NOMO-1 treated with DMSO at 0.1 percent for 48 hours (cell line): ENCODE data around the gene PFDN4.

Source experiments
- DNase-seq: peaks from one replicate; lab custom pipeline; 2025; ENCODE audit not compliant: unreplicated experiment; lab: John Stamatoyannopoulos, UW

PFDN4 gene

DNA sequence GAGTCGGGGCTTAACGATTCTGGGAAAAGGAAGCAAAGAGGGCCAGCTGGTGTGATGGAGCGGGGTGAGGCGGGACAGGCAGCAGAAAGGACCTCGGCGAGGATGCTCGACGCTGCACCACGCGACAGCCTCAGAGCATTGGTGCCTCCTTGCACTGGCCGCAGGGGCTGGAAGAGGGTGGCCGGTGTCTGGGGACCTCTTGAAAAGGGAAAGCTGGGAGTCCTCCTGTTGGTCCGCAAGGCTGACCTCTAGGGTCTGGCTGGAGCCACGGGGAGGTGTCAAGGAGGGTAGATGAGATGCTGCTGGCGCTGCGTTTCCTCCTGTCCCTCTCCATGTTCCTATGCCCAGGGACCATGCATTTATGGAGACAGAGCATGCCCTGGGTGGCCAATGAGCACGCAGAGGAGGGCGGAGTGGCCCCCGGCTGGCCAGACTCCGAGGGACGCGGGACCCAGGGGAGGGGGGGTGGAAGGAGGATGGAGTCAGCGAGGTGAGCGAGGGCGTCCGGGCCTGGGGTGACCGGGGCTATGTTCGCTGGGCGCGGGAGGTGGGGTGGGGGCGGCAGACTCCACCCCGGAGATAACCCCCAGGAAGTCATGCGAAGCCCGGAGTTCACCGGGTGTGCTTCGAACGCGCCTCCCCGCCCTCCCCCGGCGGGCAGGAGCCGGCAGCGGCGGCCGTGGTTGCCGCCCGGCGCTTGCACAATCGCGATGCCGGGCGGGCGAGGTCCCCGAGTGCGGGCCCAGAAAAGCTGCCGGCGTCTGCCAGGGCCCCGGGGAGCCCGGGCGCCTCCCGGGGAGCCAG lies 34.0 kb upstream of the PFDN4 start, which contains the start of gene CYP24A1:
CYP24A1 (minus strand) TSS at position 334 of the 804 bp plus-strand sequence. CDS start 407 bp downstream, outside the sequence.
- peak; percentile 18 for DNase-seq

DNA sequence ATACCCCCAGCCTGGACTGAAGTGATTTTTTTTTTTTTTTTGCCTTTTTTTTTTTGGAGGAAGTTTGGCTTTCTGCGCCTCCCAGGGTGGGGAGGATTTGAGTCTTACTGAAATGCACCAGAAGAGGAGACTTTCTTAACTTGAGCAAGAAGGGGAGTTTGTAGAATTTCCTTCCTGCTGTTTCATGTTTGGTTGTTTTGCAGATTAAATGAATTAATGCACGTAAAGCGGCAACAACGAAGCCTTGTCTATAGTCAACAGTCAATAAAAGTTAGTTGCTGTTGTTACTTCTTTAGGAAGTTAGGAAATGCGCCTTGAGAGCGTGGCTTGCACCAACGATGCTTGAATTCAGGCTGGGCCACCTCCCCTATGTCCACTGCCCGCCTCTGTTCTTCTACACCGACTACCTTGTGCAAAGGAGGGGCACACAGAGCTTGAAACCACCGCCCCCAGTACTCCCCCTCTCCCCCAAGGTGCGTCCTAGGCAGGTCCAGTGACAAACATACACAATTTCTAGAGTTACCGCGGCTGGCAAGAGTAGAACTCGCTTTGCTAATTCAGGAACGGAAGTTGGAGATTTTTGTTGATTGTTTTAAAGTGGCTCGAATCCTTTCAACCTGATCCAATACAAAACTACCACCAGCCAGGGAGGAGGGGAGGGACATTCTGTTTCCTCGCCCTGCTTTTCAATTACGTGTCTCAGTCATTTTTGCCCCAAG lies 33.3 kb upstream of the PFDN4 start:
- peak; percentile 18 for DNase-seq

DNA sequence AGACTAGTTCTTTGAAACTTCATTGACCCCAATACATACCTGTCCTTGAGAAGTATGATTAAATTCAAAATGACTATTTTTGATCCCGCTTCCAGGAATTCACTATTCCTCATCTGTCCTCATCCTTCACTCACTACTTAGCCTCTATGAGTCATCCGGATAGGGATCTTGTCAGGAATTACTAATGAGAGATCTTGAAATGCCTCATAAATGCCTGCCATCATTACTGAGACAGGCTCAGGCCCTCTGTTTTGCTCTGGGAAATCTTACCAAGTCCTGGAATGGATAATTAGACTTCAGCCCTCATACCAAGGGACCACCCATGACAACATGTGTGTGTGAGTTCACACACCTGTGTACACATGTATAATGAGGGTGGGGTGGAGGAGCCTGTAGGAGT lies 31.3 kb upstream of the PFDN4 start:
- DNase-seq = no peak

DNA sequence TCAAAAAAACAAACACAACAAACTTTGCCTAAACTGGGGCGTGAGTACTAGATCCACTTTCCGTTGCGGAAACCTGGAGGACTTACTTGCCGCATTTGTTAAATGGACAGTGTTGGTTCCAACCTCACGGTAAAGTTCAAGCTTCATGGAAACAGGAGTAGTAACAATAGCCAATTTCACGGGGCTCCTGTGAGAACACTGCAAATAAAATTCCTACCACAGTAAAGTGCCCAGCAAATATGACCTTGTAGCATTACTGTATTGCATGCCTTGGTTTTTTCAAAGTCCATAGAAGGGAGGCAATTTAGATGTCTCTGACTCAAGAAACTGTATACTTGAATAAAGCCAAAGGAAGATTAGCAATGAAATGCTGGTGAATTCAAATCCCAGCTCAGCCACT lies 30.5 kb upstream of the PFDN4 start:
- DNase-seq = no peak

DNA sequence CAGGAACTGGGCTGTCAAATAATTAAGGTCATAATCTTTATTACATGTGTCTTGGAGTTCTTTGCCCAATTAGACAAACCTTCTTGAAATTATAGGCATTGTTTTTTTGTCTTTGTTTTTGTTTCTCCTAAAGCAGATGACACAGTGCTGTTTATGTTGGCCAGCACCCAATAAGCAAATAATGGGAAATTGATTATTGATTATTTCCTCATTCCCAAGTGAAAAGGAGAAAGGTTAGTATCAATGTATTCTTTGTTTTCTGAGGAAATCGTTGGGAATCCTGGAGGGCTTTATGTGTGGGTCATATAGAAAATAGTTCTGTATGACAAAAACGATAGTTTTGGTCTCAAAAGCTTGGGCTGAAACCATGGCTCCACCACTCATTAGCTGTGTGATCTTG lies 29.6 kb upstream of the PFDN4 start:
- no peak for DNase-seq

DNA sequence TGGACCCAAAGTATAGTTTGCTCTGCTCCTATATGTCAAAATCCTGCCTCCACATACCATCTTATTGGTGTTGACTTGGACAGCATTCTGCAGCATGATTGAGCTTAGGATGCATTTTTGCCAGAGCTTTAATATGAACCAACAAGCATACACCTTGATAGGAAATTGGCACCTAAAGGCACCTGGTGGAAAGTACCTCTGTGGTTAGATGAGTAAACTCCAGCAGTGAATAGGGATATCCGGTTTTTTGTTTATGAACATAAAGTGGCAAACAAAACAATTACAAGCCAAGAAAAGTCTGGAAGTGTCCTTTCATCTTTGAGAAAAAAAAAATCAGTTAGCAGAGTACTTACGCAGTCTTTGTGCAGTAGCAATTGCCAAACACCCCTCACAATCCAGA lies 27.9 kb upstream of the PFDN4 start:
- no peak for DNase-seq

DNA sequence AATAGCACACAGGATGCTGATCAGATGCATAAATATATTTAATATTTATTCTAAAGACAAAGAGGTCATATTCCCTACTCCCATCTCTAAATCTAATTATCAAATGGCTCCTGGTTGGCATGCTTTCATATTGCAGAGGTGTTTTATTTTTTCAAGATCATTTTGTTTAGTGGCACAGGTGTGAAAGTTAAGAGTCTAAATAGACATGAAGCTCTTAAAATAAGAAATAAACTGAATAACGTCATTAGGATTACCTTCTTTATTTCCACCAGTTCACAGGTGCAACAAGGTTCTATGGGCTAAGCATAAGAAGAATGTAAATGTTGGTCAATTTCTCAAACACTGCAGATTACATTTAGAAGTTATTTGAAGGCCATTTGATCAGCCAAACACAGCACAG lies 27.0 kb upstream of the PFDN4 start:
- DNase-seq = no peak

DNA sequence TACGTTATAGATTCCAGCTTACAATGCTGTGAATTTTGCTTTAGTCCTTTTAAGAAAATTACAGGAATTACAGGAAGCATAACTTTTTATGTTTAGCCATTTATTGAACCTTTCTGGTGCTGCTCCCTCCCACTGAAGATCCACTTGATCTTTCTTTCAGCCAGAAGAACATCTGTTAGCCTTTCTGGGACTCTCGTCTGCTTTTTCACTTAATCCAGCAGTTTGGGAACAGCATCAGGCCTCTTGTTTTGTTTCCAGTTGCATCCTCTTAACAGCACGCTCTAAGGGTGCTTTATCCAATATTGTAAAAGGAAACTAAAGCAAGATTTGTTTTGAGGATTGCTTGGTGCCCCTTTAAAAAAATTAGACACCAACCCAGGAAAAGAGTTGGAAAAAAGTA lies 23.8 kb upstream of the PFDN4 start:
- DNase-seq = no peak

DNA sequence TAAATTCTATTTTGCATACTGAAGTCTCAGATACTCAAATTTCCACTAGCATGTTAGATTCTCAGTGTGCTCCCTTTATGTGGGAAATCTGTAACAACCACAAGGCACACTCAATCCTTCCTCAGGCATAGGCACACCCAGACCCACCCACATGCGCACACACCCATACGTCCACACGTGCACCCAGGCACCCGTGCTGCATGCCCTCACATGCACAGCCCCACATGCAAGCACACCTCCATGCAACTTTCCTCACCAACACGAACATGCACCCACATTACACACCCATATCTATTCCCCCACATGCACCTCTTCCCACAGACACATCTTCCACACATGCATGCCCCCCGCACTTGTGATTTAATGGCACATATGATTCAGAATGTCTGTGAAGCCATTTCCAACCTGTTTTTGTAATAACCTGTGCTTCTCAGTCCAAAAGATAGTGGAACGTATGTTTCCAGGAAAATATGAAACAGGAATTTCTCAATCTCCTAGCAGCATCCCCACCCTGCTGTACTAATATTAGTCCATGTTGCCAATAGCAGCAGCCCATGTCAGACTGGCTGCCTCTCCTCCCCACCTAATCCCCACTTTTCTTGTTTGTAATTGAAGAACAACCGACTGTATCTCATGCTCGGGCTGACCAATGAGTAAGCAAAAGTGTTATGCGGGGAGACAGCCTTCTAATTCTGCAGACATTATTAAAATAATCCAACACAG lies 22.8 kb upstream of the PFDN4 start:
- DNase-seq = no peak

DNA sequence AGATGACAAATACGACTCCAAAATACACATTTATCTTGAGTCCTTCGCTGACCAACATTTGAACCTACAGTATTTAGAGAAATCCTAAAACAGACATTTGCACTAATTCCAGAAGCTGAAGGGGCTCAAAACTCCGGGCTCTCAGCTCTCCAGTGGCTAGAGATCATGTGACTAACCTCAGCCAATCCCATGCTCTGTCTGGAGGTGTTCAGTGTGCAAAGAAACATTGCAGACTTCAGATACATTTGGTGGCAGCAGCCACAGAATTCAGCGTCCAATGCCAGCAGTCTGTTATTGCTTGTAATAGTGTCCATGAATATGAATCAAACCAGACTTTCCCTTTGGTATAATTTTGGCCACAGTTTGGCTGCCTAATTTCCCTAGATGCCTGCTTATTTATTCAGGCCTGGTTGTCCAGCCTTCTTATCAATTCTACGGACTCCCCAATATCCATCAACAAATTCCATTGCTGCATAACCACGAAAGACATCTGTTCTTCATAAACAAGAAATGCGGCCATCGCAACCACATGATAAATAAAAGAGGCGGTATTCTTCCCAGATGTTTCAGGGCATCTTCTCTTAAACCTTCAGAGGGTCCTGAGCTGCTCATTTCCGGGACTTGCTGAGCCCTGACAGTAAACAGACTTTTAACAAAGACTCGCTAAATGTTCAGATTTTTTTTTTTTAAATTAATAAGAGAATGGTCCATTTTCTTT lies 19.6 kb upstream of the PFDN4 start:
- no peak for DNase-seq

DNA sequence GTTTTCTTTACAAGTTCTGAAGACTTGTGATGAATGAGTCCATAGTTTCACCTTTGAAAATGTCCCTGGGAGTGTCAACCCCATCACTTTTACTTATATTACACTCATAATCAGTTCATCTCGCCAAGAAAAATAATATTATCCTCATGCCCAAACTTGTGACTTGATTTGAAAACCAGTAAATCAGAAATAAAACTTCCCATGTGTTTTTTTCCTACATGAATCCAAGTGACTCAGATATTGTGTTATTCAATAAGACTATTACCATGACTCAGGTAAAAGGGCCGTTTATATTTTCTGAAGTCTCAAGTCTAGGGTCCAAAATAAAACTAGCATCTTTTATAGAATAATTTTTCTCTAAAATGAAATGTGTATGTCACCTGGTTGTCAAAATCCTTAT lies 18.3 kb upstream of the PFDN4 start:
- no peak for DNase-seq

DNA sequence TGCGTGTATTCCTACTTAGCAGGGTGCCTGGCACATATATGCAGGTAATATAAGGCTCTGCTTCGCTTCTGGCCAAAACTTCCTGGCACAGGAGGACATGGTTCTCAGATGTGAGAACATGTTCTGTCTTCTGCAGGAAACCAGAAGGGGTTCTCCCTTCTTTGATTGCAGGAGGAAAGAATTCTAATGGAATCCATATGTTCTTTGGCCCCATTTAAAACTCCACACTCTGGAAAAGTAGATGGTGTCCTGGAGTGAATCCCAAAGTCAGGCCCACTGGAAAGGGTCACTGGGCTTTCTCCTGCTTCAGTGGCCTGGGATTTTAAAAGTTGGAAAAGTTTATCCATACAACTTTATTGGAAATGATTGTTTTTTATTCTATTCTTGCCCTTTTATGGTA lies 17.7 kb upstream of the PFDN4 start:
- no peak for DNase-seq

DNA sequence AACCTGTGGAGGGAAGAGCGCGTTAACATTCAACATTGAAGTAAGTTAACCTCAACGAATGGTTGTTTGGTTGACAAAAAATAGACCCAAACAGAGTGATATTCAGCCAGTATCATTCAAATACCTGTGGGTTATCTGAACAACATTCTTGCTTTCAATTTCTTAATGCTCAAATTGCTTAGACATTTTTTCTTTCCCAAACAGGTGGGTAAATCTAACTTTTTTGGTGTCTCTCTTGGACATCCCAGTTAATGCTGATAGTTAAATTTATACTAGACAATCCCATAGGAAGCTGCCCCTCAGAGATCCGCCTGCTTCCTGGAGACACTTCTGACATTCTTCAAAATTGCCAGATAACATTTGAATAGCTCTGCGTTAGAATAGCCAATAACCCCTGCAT lies 14.1 kb upstream of the PFDN4 start:
- DNase-seq = no peak

DNA sequence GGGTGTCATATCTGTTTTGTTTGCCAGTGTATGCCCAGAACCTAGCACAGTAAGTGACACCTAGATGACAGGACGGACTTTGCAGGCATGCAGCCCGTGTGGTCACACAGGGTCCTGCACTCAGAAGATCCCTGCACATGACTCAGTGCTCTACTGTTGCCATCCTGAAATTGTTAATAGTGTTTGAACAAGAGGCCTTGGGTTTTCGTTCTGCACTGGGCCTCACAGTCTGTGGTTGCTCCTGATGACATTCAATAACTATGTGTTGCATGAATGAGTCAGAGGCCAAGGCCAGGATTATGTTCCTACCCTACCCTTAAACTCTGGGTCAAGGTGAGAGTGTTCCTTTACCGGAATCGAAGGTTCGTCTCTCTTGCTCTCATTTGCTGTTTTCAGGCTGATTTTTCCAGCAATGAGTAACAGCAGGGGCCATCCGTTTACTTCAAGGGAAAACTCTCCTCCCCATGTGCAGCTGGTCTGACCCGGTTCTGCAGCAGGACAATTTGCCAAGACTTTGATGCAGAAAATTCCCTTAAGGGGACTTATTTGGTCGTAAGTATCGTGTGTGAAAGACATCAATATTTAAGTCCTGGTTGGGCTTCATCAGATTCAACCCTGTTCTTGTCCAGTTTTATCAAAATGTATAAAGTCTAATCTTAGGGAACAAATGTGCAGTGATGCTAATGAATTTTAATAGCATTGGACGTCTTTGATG lies 13.0 kb upstream of the PFDN4 start:
- no peak for DNase-seq

DNA sequence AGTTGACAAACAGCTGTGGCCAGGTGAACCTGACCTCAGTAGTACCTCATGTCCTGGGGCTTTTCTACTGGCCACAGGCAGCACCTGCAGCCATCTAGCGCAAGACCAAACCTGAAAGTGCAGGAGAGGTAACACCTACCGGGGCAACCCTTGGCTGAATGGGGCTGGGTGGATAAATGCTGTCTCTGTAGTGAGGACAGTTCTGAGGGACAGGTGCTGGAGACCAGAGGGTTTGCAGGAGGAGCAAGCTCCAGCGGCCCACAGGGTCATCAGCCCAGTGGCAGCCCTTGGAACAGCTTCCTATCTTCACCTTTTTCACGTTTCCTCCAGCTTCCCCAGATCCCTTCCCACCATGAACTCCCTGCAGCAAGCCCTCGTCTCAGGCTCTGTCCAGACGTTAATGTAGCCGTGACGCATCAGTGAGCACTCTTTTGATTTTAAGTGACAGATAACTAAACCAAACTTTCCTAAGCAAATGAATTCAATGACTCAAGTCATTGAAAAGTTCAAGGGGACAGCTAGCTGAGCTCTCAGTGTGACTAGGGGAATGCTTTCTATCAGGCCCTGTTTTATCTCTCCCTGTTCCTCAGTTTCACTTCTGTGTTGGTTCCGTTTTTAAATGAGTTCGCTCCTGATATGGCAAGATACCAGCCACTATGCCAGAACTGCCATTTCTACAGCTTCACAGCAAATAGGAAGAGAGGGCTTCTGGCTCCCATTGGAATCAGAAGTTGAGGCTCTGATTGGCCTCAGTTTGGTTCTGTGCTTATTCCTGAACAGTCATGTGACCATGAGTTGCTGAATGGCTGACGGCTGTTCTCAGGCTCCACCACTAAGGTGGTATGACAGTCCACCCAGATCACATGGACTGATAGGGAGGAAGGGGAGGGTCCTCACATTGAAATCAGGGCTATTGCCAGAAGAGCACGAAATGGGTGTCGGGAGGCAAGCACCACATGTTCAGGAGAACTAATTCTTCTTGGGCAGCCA lies 12.1 kb upstream of the PFDN4 start:
- DNase-seq = peak; percentile 20

DNA sequence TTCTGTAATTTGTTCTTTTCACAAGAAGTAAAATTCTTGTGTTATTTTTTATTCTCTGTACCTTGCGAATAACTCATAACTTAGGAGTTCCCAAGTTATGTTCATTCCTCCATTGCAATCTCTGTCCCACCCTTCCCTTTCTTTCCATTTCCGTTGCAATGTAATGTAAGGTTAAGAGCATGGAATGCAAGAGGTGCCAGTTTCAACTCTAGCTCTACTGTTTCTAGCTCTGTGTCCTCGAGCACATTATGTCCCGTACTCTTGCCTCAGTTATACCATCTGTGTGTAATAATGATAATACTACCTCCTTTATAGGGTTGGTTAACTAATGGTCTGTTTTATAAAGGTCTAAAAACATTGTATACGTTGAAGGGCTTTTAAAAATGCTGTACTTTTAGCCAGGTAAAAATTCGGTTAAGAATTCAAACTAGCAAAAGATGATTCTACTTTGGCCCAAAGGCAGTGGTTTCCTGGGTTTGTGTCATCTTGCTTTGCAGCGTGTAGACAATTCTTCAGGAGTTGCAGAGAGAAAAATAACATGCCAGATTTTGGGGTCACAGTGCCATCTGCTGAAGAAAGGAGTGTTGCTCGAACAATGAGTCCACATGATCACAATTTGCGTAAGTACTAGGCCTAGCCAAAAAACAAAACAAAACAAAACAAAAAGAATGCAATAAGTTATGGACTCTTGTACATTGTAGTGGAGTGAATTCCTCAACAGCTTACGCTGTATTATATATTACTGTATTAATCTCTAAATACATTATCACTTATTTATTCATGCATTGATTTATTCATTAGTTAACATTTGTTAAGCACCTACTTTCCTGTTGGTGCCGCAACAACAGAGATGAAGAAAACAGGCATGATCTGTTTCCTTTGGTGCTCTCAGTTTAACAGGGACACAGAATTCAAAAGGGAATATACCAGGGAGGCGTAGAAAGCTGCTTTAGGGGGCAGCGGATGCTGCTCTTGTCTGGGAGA lies 10.0 kb upstream of the PFDN4 start:
- peak; percentile 40 for DNase-seq

DNA sequence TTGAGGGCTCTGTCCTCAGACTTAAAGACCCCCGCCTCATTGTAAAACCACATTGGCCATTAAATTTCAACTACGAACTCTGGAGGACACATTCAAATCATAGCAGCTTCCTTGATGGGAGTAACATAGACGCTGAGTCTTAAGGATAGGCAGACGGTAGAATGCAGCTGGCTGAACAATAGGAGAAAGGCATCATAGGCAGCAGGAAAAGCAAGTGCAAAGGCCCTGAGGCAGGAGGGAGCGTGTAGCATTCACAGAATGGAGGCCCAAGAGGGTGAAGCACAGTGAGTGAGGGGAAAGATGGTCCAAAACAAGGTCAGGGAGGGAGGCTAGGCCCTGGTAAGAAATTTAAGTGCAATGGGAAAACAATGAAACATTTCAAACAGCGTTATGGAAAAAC lies 8.6 kb upstream of the PFDN4 start:
- DNase-seq = no peak

DNA sequence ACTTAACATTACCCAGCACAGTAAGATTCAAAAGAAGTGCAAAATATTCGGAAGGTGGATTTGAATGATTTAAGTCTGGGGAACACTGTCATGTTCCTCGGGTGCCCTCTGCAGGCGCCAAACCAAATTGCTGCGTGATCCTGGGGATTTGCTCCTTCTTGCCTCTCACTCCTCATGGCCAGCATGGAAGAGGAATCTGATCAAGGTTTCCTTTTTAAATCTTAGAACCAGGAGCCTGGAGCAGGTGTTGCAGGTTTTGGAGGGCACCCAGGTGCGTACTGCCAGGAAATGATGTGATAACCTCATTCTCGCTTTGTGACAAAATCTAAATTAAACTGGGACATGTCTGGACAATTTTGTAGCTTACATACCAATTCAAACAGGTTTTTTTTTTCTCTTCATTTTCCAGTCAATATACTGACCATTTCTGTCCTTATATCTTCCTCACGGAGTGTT lies 8.1 kb upstream of the PFDN4 start:
- peak; percentile 55 for DNase-seq
